AG04449 (cell line): Measurements from ENCODE around the gene CTDSP2.

Experiments
- CTCF ChIA-PET: fragments of 350-600 bp; formaldehyde crosslinking; extraction: SDS; loops from one replicate; lab custom pipeline; 2021; ENCODE audit warnings: antibody characterized with exemption; lab: Yijun Ruan, JAX
- POLR2A ChIA-PET: fragments of 400-600, 350-600 bp; formaldehyde crosslinking; extraction: SDS; loops from one replicate; lab custom pipeline; 2020; ENCODE audit warnings: antibody characterized with exemption, inconsistent platforms; lab: Yijun Ruan, JAX
- DNase-seq: peaks from one replicate; pipeline ENCODE4 v3.0.0-alpha.2; 2010; ENCODE audit warnings: low read depth, low spot score
- H3K4me3 ChIP-seq: 2 replicates; pipeline ENCODE4 v1.5.1; 2011; ENCODE audit warnings: low read depth, mild to moderate bottlenecking, control low read depth, low read length
- CTCF ChIP-seq: IDR thresholded peaks from one replicate; pipeline ENCODE4 v1.5.1; 2011; ENCODE audit warnings: mild to moderate bottlenecking, moderate library complexity, low read length, control low read depth, inconsistent platforms; ENCODE audit not compliant: insufficient read depth; ENCODE audit errors: missing control alignments

CTDSP2 gene

DNA sequence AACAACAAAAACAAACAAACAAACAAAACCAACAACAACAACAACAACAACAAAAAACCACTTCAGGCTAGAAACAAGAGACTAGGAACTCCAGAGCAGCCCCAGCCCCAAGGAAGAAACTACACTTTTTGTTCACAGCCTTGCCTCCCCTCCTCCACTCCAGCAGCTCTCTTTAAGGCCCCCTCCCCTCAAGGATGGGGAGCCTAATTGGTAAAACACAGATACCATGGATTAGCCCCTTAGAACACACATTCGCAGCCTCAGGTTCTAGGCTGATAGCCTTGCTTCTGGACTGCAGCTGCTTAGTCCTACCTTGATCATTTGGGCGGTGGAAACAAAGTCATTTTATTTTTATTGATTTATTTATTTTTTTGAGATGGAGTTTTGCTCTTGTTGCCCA is 16.1 kb downstream of the CTDSP2 start:
- CTCF ChIA-PET = interaction anchor here (0.7 to 9.0 kb wide), 10 partner anchors 9 to 104 kb away, joined by 3 to 137 read pairs (median 6); partner anchors contain the start of genes AVIL and TSFM
- H3K4me3 ChIP-seq = no peak overlapping the region
- TF ChIP-seq CTCF = no peak
- DNase-seq = no peak
- POLR2A ChIA-PET = interaction anchor here (0.5 kb wide), 1 partner anchor 17 kb away, joined by 3 read pairs; no protein-coding TSS in a partner anchor

DNA sequence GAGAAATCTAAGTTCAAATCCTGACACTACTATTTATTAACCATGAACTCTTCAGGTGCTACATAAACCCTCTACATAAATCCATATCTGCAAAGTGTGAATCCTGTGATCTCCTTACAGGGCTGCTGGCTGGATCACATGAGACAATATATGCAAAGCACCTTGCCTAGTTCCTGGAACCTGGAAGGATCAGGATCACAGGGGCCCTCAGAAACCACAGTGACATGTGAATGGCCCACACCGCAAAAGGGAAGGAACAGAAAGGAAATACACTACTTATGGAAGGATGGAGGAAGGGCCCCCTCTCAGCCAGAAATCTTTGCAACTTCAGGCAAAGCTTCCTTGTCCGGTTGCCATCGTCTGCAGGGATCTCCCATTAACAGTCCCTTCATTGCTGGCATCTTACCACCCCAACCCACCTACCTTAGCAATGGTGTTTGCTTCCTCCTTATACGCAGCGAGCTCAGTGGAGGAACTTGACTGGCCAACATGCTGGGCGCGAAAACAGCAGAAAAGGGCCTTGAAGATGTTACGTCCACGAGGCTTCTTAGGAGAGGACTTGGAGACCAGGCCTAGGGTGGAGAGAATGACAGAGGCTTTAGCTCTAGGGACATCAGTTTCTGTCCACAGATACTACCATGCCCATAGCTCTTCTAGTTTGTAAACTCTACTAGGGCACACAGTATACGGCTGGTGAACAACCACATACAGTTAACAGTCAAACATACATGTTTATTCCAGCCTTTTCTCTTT is 17.3 kb downstream of the CTDSP2 start:
- POLR2A ChIA-PET = no interaction called here
- no peak for DNase-seq
- H3K4me3 ChIP-seq = no peak overlapping the region
- CTCF ChIA-PET = interaction anchor here (0.6 to 9.0 kb wide), 15 partner anchors 8 to 103 kb away, joined by 3 to 137 read pairs (median 4); partner anchors contain the start of genes AVIL and TSFM
- no peak for TF ChIP-seq CTCF

DNA sequence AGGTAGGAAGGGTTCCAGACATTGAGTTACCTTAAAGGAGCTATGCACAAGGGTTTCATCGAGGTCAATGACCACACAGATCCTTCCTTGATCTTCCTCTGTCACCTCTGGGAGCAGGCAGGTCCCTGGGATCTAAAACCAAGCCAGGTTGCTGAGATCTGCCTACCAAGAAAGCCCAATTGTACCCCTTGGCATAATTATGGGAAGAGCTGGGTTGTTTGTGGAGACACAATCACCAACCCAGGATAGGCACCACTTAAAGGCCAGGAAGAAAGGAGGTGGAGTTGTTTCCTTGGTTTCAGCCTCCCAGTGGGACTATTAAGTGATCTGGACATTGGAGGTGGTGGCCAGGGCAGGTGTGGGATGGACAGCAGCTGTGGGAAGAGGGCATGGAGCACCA is 19.6 kb downstream of the CTDSP2 start:
- POLR2A ChIA-PET = no interaction called here
- H3K4me3 ChIP-seq = no peak overlapping the region
- TF ChIP-seq CTCF = no peak
- DNase-seq = no peak
- CTCF ChIA-PET = interaction anchor here (0.5 to 9.0 kb wide), 8 partner anchors 16 to 77 kb away, joined by 3 to 137 read pairs (median 4); partner anchors contain the start of gene TSFM

GRCh38 chr12:57826400-57826799 is 20.1 kb downstream of the CTDSP2 start:
- no peak overlapping the region for H3K4me3 ChIP-seq
- CTCF ChIA-PET = interaction anchor here (1.0 to 9.0 kb wide), 10 partner anchors 9 to 78 kb away, joined by 3 to 137 read pairs (median 6); partner anchors contain the start of genes CTDSP2 and TSFM
- TF ChIP-seq CTCF = no peak
- POLR2A ChIA-PET = no interaction called here
- DNase-seq = no peak

GRCh38 chr12:57825451-57825850 is 21.1 kb downstream of the CTDSP2 start:
- ChIA-PET CTCF (interaction anchor here (0.9 to 9.0 kb wide), 11 partner anchors 9 to 79 kb away, joined by 3 to 137 read pairs (median 5); partner anchors contain the start of genes CTDSP2 and TSFM), POLR2A (no interaction called here)
- no peak for TF ChIP-seq CTCF
- DNase-seq = no peak
- no peak overlapping the region for H3K4me3 ChIP-seq

GRCh38 chr12:57823908-57824640 is 22.5 kb downstream of the CTDSP2 start:
- CTCF ChIA-PET = interaction anchor here (1.3 to 9.0 kb wide), 6 partner anchors 9 to 80 kb away, joined by 4 to 137 read pairs (median 9); no protein-coding TSS in a partner anchor
- DNase-seq = no peak
- POLR2A ChIA-PET = no interaction called here
- no peak overlapping the region for H3K4me3 ChIP-seq
- TF ChIP-seq CTCF = no peak
